ENCODE measurements around the gene RAD23B. TPM values are rescaled to one million over a fixed set of nuclear protein-coding genes. Genes with fewer than 3 reads are reported as not detected.

The RAD23B gene
- total and polyA plus RNA-seq, 2 of the 13 experiments (the other 11 are each of a cell fraction or from before 2014, with no cell fraction given): 133 to 156 TPM

DNA sequence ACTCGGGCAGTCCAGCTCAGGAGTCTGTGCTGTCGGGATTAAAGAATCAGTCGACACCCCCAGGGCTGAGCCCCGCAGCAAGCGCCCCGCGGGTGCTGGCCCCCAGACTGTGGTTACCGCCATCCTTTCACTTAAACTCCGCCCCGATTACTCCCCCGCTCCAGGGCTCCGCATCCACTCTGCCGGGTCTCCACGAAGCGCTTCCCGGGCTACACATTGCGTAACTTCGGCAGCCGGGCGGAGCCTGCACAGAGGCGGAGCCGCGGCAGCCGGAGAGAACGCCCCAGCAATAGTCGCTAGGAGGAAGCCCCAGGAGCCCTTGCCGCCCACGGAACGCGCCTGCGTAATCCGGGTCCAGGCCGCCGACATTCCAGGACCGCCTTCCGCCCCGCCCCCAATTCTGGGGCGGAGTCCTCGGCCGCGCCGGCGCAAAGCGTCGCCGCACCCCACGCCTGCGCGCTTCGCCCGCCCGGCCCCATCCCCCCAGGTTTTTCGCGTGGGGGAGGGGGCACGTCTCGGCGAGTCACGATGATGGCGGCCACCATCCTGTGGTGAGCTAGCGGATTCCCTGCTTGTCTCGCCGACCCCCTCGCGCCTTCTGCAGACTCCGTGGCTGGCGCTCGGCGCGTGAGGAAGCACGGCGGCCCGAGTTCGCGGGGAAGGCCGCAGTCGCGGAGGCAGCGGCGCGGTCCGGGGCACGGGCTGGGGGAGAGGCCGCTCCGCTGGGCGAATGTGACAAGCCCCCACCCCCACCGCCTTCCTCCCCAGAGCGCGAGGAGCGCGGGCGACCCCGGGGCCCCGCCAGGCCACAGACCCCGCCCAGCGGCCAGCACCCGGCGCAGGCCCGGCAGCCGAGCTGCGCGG, at the start of gene RAD23B (continued):
- TF ChIP-seq ZNF430 (CRISPR knock-in tag; IDR thresholded peaks at IDR 0.05) (0 out of 2 replicates have a peak, but pooled peaks have one; percentile 36), PREB (CRISPR knock-in tag; IDR thresholded peaks at IDR 0.05) (no peak), HMG20B (CRISPR knock-in tag; conservative IDR thresholded peaks at IDR 0.05) (no peak), AGO2 (optimal IDR thresholded peaks at IDR 0.05; ENCODE audit: low read depth, low read length) (peak; percentile 90), RFX1 (IDR thresholded peaks at IDR 0.05) (peak; percentile 86), ZNF598 (CRISPR knock-in tag; IDR thresholded peaks at IDR 0.05; ENCODE audit: borderline replicate concordance) (no peak), HNRNPL (IDR thresholded peaks at IDR 0.05; ENCODE audit: low read depth, low read length) (no peak), THRA (CRISPR knock-in tag; IDR thresholded peaks at IDR 0.05; ENCODE audit: borderline replicate concordance) (peak; percentile 23; the same call in 1 of the 2 replicates), ZNF784 (CRISPR knock-in tag; IDR thresholded peaks at IDR 0.05; ENCODE audit: borderline replicate concordance) (peak; percentile 40), MIER2 (CRISPR knock-in tag; IDR thresholded peaks at IDR 0.05) (no peak), NCOA1 (CRISPR knock-in tag; IDR thresholded peaks at IDR 0.05) (no peak), GLI4 (CRISPR knock-in tag; IDR thresholded peaks at IDR 0.05; ENCODE audit: borderline replicate concordance) (0 out of 2 replicates have a peak, but pooled peaks have one; percentile 56), ZKSCAN8 (CRISPR knock-in tag; IDR thresholded peaks at IDR 0.05; ENCODE audit: borderline replicate concordance) (peak; percentile 48; the same call in 1 of the 2 replicates), SP5 (CRISPR knock-in tag; IDR thresholded peaks at IDR 0.05; ENCODE audit: borderline replicate concordance, low read depth) (peak; percentile 92), NFIB (CRISPR knock-in tag; IDR thresholded peaks at IDR 0.05; ENCODE audit: borderline replicate concordance) (no peak), YY1 (IDR thresholded peaks at IDR 0.05; ENCODE audit: insufficient read depth, insufficient replicate concordance, low read depth, low read length) (peak; percentile 92), LRRFIP1 (CRISPR knock-in tag; conservative IDR thresholded peaks at IDR 0.05) (no peak), BRF2 (CRISPR knock-in tag; IDR thresholded peaks at IDR 0.05) (no peak; the same call in 1 of the 2 replicates), ZBTB20 (CRISPR knock-in tag; IDR thresholded peaks at IDR 0.05; ENCODE audit: borderline replicate concordance, low read depth) (no peak), SETDB1 (CRISPR knock-in tag; IDR thresholded peaks at IDR 0.05; ENCODE audit: borderline replicate concordance) (no peak)
- TF ChIP-seq, protein P1, sequence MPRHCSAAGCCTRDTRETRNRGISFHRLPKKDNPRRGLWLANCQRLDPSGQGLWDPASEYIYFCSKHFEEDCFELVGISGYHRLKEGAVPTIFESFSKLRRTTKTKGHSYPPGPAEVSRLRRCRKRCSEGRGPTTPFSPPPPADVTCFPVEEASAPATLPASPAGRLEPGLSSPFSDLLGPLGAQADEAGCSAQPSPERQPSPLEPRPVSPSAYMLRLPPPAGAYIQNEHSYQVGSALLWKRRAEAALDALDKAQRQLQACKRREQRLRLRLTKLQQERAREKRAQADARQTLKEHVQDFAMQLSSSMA (CRISPR knock-in tag; IDR thresholded peaks at IDR 0.05): no peak

Data from HepG2 (cell line).